NCI-H1105 (cell line): ENCODE data around the gene MAF.

Experiments
- DNase-seq: peaks from one replicate; lab custom pipeline; 2025; lab: John Stamatoyannopoulos, UW

MAF gene

GRCh38 chr16:79589601-79590102 is 10.9 kb downstream of the MAF start:
- DNase-seq = no peak

DNA sequence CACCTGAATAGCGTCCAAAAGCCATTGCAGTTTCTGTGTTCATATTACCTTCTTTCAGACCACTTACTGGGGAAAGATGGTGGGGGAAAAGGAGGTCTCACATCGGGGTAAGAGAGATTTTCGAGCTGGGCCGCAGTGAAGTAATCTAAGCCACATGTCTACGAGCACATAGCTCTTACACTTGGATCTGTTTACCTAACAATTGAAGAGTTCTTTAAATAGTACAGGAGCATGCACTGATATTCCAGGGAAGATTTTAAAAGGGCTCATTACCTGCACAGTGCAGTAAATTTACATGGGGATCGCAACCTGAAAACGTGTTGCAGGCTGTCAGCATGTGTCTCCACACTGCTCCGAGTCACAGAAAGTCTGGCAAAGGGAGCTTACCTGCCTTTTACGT is 12.6 kb downstream of the MAF start:
- no peak for DNase-seq

- no peak for DNase-seq
These were observed 13.2 kb downstream of the MAF start for GRCh38 chr16:79587296-79587695.

DNA sequence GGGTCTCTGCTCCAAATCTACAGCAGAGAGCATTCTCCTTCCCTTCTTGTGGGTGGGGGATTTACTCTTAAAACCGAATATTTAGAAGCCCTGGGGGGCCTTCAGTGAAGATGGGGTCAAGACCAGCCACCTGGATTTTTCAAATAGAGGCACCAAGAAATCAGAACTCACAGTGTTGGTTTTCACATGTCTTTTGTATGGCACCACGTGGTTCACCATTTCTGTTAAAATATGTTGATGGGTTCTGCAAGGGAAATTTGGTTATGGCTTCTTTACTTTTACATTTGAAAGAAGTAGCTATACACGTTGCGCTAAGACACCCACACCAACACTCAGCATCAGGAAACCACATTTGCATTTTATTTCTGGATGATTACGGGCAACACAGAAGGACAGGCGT is 17.7 kb downstream of the MAF start:
- no peak for DNase-seq

GRCh38 chr16:79580453-79581191 is 19.9 kb downstream of the MAF start:
- DNase-seq = no peak

DNA sequence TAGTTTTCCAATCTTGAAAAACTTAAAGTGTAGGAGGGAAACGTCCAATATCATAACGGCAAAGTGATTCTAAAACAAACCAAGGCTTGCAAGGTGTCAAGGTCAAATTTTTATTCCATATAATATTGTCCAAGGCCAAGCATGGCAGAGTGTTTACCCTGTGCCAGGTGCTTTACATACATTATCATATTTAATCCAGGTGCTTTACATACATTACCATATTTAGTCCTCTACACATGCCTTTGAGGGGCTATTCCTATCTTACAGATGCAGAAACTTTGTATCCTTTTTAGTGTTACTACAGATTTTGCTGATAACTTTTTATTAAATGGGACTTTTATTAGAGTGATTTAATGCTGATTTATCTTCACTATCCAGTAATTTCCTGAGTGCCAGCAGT is 23.9 kb downstream of the MAF start:
- no peak for DNase-seq

GRCh38 chr16:79573884-79574283 is 26.7 kb downstream of the MAF start:
- DNase-seq = no peak

DNA sequence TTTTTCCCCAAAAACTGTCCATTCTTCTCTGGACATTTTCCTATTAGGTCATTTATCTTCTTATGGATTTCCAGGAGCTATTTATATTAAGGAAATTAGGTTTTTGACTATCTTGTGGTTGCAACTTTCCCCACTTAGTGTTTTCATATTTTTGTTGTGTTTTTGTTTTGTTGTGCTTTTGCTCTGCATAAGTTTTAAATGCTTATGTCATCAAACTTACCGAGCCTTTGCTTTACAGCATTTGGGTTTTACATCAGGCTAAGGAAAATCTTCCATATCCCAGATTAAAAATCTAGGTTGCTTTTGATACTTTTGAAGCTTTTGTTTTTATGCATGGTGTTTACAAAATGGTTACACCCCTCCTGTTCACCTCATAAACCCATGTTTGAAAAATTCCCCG is 27.5 kb downstream of the MAF start:
- DNase-seq = no peak

- DNase-seq = no peak
These were observed 28.5 kb downstream of the MAF start for GRCh38 chr16:79571903-79572535.

DNA sequence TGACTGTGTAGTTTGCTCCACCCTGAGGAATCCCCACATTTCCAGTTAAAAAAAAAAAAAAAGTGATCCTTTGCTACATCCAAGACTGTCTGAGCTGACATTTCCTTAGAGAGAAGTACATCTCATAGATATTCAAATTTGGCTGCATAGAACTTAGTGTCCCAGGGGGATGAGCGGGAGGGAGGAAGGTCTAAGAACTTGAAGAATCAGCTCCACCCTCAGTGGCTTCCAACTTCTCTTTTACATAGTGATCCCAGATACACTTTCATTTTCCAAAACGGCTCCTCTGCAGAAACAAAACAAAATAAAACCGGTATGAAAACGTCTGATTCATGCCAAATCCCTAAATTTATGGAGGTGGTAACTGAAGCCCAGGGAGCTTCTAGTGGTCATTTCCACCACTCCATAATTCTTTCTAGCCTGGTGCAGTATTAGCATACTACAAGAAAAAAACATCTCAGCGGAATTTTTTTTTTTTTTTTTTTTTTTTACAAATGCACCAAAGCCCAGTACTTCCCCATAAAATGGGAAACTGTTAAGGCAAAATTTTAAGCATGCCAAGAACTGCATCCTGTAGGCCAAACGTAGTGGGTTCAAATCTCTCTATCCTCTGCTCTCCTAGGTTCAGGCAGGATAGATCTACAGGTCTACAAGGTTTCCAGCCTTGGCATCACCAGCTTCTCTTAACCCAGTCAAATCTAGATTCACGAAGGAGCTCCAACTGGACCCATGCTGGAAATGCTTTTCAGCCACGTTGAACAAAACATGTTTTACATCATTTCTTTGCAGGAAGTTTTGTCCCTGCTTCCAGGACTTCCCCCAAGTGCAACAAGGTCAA is 29.3 kb downstream of the MAF start:
- no peak for DNase-seq

- DNase-seq = no peak
These were observed 35.8 kb downstream of the MAF start for GRCh38 chr16:79564671-79565107.

DNA sequence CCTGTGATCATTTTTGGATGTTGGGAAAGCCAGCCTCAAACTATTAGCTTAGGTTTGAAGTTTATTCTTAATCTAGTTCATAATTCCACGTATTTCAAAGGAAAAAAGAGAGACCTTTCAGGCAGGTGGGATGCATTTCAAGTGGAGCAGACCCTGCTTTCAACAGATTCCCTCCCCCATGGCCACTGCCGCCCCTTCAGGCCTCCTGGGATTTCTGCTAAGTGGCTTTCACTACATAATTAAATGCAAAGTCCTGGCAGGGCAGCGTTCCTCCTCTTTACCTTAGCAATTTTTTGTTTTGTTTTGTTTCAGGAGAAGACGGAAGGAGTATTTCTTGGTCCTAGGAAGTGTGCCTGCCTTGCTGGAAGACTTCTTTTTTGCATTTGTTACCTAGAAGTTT is 36.6 kb downstream of the MAF start:
- no peak for DNase-seq

DNA sequence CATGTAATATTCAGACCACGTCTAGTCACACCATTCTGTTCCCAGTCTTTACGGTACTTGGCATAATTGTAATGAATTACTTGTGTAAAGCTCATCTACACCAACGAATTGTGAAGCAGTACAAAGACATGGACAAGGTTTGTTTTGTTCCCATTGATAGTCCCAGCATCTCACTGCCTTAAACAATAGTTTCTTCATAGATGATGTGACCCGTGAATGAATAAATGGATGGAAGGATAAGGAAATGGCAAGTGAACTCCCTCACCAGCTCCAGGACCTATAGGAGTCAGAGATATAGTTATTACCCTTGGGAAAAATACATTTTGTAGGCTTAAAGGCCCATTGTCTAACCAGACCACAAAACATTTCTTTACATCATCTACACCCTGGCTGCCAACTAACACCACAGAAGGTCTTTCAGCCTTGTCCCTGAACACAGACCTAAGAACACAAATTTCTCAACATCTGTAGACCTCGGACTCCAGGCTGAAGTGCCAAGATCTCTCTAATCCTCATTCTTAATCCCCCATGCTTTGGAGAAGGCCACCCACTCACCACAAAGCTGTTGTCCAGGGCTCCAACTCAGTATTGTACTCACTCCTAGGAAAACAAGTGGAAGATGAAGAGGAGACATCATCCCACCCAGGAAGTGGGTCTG is 38.2 kb downstream of the MAF start:
- no peak for DNase-seq

- DNase-seq = no peak
These were observed 38.8 kb downstream of the MAF start for GRCh38 chr16:79561729-79562128.

GRCh38 chr16:79560923-79561322 is 39.6 kb downstream of the MAF start:
- no peak for DNase-seq

DNA sequence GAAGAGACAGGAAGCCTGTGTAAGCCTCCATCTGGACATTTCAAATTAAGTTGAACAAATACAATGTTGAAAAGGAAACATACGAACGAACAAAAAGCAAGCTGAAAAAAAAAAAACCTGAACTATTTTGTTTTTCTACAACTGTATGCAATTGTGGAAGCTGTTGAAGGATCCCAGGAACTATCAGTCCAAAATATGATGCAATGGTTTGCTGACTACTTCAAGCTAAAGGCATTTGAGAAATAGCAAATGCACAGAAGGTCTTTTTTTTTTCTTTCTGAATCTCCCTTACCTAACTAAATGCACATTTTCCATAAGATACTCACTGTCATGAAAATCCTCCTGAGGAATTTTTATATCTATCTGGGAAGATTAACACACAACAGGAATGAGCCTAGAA is 40.2 kb downstream of the MAF start:
- no peak for DNase-seq

- no peak for DNase-seq
These were observed 41.0 kb downstream of the MAF start for GRCh38 chr16:79559532-79559931.

DNA sequence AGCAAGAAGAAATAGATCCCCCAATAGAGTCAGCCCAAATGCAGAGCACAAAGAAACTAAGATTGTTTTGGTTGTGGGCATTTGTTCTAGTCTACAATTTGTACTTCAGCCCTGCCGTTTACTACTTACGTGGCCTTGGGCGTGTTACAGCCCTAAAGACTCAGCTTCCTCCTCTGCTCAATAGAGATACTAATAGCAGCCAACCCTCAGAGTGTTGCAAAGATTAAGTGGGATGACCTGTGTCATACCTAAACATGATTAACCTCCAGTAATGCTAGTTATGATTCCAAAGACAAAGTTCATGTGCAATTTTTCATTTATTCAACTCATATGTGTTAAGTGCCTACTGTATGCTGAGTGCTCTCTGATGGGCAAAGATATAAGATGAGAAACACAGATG is 43.1 kb downstream of the MAF start:
- no peak for DNase-seq

GRCh38 chr16:79554912-79555311 is 45.6 kb downstream of the MAF start:
- DNase-seq = no peak

- DNase-seq = no peak
These were observed 50.2 kb downstream of the MAF start for GRCh38 chr16:79550373-79550772.

GRCh38 chr16:79547085-79547484 is 53.5 kb downstream of the MAF start:
- no peak for DNase-seq
